ENCODE results near the gene LGR6.

DNA sequence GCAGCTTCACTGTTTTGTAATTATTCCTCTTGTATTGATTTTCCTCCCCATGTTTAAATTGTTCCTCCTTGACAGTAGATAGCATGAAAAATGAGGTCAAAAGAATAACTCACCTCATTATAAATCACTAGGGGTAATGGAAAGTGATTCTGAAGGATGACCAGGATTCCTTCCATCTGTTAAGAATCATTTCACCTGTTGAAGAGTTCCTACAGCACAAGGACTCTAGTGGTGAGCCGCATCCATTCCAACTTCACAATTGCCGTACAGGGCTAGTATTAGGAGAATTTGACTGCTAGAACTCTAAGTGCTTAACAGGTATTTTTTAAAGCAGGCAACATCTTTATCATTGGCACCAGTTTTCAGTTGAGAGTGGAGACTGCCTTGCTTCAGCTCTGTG lies 168.6 kb downstream of the LGR6 start:
- TF ChIP-seq, protein P1, sequence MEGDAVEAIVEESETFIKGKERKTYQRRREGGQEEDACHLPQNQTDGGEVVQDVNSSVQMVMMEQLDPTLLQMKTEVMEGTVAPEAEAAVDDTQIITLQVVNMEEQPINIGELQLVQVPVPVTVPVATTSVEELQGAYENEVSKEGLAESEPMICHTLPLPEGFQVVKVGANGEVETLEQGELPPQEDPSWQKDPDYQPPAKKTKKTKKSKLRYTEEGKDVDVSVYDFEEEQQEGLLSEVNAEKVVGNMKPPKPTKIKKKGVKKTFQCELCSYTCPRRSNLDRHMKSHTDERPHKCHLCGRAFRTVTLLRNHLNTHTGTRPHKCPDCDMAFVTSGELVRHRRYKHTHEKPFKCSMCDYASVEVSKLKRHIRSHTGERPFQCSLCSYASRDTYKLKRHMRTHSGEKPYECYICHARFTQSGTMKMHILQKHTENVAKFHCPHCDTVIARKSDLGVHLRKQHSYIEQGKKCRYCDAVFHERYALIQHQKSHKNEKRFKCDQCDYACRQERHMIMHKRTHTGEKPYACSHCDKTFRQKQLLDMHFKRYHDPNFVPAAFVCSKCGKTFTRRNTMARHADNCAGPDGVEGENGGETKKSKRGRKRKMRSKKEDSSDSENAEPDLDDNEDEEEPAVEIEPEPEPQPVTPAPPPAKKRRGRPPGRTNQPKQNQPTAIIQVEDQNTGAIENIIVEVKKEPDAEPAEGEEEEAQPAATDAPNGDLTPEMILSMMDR (conservative IDR thresholded peaks at IDR 0.05; ENCODE audit: low read depth, low read length), result no peak
- no peak for TF ChIP-seq EZH2 (IDR thresholded peaks at IDR 0.05; ENCODE audit: low read length, unreplicated experiment)

All from PC-3 (cell line).